A673 (cell line): ENCODE results near the gene SLC8A2.

Experiments
- EZH2 ChIP-seq: fragments of 200-600 bp; sonication (generic); IDR thresholded peaks from 2 replicates; pipeline ENCODE4 v1.6.1; 2017; ENCODE audit warnings: borderline replicate concordance, low read depth, mild to moderate bottlenecking, mixed read lengths, antibody characterized with exemption, low read length; ENCODE audit not compliant: poor library complexity, severe bottlenecking
- TF ChIP-seq, protein P1 (sequence below): fragments of 300-800, 200-600 bp; sonication (generic); conservative IDR thresholded peaks from 2 replicates; pipeline ENCODE4 v1.5.1; 2017; ENCODE audit warnings: low read depth, mild to moderate bottlenecking, antibody characterized with exemption, low read length, moderate library complexity, mixed read lengths

DNA sequence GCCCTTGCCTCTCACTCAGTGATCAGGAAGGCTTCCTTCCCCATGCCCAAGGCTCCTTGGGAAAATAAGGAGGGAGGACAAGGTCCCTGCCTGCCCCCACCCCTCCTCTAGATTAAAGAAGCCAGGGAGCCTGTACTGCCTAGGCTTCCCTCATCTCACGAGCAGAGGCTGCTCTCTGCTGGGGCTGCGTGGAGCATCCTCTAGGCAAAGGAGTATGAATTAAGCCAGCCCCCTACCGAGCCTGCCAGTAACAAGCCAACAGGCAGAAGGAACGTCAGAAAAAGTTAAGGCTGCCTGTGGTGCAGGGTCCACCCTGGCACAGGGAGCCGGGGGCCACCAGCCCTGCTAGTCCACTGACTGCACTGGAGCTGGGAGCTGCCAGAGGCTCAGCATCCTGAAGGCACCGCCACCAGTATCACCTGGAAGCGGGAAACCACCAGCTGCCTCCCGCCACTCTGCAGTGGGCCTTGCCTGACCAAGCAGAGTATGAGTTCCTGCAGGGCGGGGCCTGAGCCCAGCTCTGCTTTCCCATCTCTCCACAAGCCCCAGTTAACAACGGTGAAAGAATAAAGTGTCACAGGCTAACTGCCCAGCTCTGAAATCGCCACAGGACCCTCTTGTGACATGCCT lies 36.3 kb upstream of the SLC8A2 start:
- TF ChIP-seq, protein P1, sequence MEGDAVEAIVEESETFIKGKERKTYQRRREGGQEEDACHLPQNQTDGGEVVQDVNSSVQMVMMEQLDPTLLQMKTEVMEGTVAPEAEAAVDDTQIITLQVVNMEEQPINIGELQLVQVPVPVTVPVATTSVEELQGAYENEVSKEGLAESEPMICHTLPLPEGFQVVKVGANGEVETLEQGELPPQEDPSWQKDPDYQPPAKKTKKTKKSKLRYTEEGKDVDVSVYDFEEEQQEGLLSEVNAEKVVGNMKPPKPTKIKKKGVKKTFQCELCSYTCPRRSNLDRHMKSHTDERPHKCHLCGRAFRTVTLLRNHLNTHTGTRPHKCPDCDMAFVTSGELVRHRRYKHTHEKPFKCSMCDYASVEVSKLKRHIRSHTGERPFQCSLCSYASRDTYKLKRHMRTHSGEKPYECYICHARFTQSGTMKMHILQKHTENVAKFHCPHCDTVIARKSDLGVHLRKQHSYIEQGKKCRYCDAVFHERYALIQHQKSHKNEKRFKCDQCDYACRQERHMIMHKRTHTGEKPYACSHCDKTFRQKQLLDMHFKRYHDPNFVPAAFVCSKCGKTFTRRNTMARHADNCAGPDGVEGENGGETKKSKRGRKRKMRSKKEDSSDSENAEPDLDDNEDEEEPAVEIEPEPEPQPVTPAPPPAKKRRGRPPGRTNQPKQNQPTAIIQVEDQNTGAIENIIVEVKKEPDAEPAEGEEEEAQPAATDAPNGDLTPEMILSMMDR: no peak
- no peak for TF ChIP-seq EZH2
